ENCODE measurements around the gene IFT81. TPM values are rescaled to one million over a fixed set of nuclear protein-coding genes. Genes with fewer than 3 reads are reported as not detected.
"Not testable (repeated sequence)": the region's sequence is repeated elsewhere in the genome, so short reads cannot be mapped to it uniquely, and the experiment has no call there.

The IFT81 gene
- total RNA-seq, 1 donor = 18.5 TPM

DNA sequence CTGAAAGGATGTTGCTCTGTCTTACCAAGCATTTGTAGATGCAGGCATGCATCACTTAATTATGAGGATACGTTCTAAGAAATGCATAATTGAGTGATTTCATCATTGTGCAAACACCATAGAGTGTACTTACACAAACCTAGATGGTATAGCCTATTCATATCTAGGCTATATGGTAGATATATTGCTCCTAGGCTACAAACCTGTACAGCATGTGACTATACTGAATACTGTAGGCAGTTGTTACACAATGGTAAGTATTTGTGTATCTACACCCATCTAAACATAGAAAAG lies 75.9 kb downstream of the IFT81 start:
- TF ChIP-seq, protein P1, sequence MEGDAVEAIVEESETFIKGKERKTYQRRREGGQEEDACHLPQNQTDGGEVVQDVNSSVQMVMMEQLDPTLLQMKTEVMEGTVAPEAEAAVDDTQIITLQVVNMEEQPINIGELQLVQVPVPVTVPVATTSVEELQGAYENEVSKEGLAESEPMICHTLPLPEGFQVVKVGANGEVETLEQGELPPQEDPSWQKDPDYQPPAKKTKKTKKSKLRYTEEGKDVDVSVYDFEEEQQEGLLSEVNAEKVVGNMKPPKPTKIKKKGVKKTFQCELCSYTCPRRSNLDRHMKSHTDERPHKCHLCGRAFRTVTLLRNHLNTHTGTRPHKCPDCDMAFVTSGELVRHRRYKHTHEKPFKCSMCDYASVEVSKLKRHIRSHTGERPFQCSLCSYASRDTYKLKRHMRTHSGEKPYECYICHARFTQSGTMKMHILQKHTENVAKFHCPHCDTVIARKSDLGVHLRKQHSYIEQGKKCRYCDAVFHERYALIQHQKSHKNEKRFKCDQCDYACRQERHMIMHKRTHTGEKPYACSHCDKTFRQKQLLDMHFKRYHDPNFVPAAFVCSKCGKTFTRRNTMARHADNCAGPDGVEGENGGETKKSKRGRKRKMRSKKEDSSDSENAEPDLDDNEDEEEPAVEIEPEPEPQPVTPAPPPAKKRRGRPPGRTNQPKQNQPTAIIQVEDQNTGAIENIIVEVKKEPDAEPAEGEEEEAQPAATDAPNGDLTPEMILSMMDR (IDR thresholded peaks at IDR 0.05; ENCODE audit: extremely low read depth, low read depth, low read length) = no peak
- H3K4me2 ChIP-seq (ENCODE audit: insufficient read depth, low read length) = peak overlapping the region; percentile 45
- no peaks in the 10 kb centered on the region for H4K20me1 ChIP-seq (ENCODE audit: insufficient read depth, low read length)
- H3K36me3 ChIP-seq (ENCODE audit: insufficient read depth, low read length) = peaks cover 18% of the 10 kb centered on the region
- H3K9me3 ChIP-seq (ENCODE audit: low read depth, low read length) = no peaks in the 10 kb centered on the region
- H3K27me3 ChIP-seq (ENCODE audit: insufficient read depth, low read length) = no peaks in the 10 kb centered on the region
- DNase-seq (ENCODE audit: insufficient read length, low spot score, missing footprints) = no peak
- no peak overlapping the region for H3K4me3 ChIP-seq (ENCODE audit: insufficient read depth, low read length)
- no peak overlapping the region for H2AFZ ChIP-seq (ENCODE audit: low read length)
- H3K79me2 ChIP-seq (ENCODE audit: insufficient read depth, low read length) = no peaks in the 10 kb centered on the region
- H3K27ac ChIP-seq (ENCODE audit: low read depth, low read length) = peak overlapping the region; percentile 63
- peaks cover 21% of the 10 kb centered on the region for H3K4me1 ChIP-seq (ENCODE audit: insufficient read depth, low read length)

DNA sequence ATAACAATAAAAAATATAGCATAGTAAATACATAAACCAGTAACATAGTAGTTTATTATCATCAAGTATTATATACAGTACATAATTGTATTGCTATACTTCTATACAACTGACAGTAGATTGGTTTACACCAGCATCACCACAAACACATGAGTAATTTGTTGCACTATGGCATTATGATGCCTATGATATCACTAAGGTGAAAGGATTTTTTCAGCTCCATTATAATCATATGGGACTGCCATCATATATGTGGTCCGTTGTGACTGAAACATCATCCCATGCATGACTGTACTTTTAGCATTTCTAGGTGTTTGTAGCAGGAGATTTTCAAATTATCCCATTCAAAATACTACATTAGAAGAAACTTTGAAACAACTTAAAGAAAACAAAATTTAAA lies 77.8 kb downstream of the IFT81 start:
- Histone ChIP-seq H3K36me3 (ENCODE audit: insufficient read depth, low read length) (peaks cover 28% of the 10 kb centered on the region), H3K9me3 (ENCODE audit: low read depth, low read length) (no peaks in the 10 kb centered on the region), H3K79me2 (ENCODE audit: insufficient read depth, low read length) (no peaks in the 10 kb centered on the region), H3K27me3 (ENCODE audit: insufficient read depth, low read length) (no peaks in the 10 kb centered on the region), H3K4me2 (ENCODE audit: insufficient read depth, low read length) (no peak overlapping the region), H3K4me3 (ENCODE audit: insufficient read depth, low read length) (no peak overlapping the region), H3K4me1 (ENCODE audit: insufficient read depth, low read length) (peaks cover 21% of the 10 kb centered on the region), H2AFZ (ENCODE audit: low read length) (no peak overlapping the region), H3K27ac (ENCODE audit: low read depth, low read length) (no peak overlapping the region), H4K20me1 (ENCODE audit: insufficient read depth, low read length) (no peaks in the 10 kb centered on the region)
- TF ChIP-seq, protein P1 (IDR thresholded peaks at IDR 0.05; ENCODE audit: extremely low read depth, low read depth, low read length) = no peak
- no peak for DNase-seq (ENCODE audit: insufficient read length, low spot score, missing footprints)

DNA sequence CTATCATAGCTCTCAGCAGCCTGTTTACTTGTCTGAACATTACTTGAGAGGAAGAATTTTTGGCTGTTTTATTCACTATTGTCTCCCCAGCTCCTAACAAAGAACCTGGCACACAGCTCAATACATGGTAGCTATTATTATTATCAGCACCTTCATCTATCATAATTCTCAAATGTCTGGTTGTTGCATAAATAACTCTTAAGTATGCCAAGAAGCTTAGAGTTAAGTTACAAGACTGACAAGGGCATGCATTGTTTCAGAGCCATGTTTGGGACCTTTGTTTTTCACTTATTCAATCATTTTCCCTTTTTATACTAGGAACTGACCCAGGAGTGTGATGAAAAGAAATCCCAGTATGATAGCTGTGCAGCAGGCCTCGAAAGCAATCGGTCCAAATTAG lies 79.4 kb downstream of the IFT81 start:
- Histone ChIP-seq H3K27me3 (ENCODE audit: insufficient read depth, low read length) (no peaks in the 10 kb centered on the region), H2AFZ (ENCODE audit: low read length) (no peak overlapping the region), H4K20me1 (ENCODE audit: insufficient read depth, low read length) (no peaks in the 10 kb centered on the region), H3K4me3 (ENCODE audit: insufficient read depth, low read length) (no peak overlapping the region), H3K4me2 (ENCODE audit: insufficient read depth, low read length) (no peak overlapping the region), H3K79me2 (ENCODE audit: insufficient read depth, low read length) (no peaks in the 10 kb centered on the region), H3K9me3 (ENCODE audit: low read depth, low read length) (no peaks in the 10 kb centered on the region), H3K4me1 (ENCODE audit: insufficient read depth, low read length) (peaks cover 20% of the 10 kb centered on the region), H3K36me3 (ENCODE audit: insufficient read depth, low read length) (peaks cover 31% of the 10 kb centered on the region), H3K27ac (ENCODE audit: low read depth, low read length) (no peak overlapping the region)
- TF ChIP-seq, protein P1 (IDR thresholded peaks at IDR 0.05; ENCODE audit: extremely low read depth, low read depth, low read length) = no peak
- DNase-seq (ENCODE audit: insufficient read length, low spot score, missing footprints) = no peak

GRCh38 chr12:110205931-110206330 lies 81.8 kb downstream of the IFT81 start:
- Histone ChIP-seq H3K79me2 (ENCODE audit: insufficient read depth, low read length) (no peaks in the 10 kb centered on the region), H3K36me3 (ENCODE audit: insufficient read depth, low read length) (peaks cover 31% of the 10 kb centered on the region), H3K4me1 (ENCODE audit: insufficient read depth, low read length) (no peaks in the 10 kb centered on the region), H3K27ac (ENCODE audit: low read depth, low read length) (no peak overlapping the region), H4K20me1 (ENCODE audit: insufficient read depth, low read length) (no peaks in the 10 kb centered on the region), H3K9me3 (ENCODE audit: low read depth, low read length) (no peaks in the 10 kb centered on the region), H2AFZ (ENCODE audit: low read length) (no peak overlapping the region), H3K4me3 (ENCODE audit: insufficient read depth, low read length) (no peak overlapping the region), H3K4me2 (ENCODE audit: insufficient read depth, low read length) (no peak overlapping the region), H3K27me3 (ENCODE audit: insufficient read depth, low read length) (no peaks in the 10 kb centered on the region)
- DNase-seq (ENCODE audit: insufficient read length, low spot score, missing footprints) = no peak
- TF ChIP-seq, protein P1 (IDR thresholded peaks at IDR 0.05; ENCODE audit: extremely low read depth, low read depth, low read length) = no peak

DNA sequence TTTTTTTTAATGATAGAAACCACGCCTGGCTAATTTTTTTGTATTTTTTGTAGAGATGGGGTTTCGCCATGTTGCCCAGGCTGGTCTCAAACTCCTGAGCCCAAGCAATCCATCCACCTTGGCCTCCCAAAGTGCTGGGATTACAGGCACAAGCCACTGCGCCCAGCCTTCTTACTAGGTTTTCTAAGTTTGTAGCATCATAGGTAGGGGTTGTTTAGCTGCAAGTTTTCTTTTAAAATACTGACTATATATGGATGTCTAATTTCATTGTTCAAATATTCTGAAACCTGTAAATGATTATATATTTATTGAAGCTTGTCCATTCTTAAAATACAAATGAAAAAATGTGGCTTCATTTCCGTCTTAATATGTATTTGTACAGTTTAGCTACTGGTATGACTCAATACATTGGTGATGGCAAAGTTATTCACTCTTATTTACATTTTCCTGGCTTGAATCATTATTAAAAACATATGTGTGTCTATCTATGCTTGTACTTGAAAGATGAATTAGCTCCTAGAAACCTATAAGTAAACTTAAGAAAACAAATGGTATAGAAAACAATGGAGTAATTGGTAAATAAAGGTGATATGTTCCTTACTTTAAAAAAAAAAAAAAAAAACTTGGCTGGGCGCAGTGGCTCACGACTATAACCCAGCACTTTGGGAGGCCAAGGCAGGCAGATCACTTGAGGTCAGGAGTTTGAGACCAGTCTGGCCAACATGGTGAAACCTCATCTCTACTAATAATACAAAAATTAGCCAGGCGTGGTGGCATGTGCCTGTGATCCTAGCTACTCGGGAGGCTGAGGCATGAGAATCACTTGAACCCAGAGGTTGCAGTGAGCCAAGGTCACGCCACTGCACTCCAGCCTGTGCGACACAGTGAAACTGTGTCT lies 87.7 kb downstream of the IFT81 start:
- peak; percentile 1 for DNase-seq (ENCODE audit: insufficient read length, low spot score, missing footprints)
- H3K9me3 ChIP-seq (ENCODE audit: low read depth, low read length); H4K20me1 ChIP-seq (ENCODE audit: insufficient read depth, low read length); H3K27me3 ChIP-seq (ENCODE audit: insufficient read depth, low read length); H2AFZ ChIP-seq (ENCODE audit: low read length); H3K36me3 ChIP-seq (ENCODE audit: insufficient read depth, low read length); H3K4me2 ChIP-seq (ENCODE audit: insufficient read depth, low read length); H3K4me1 ChIP-seq (ENCODE audit: insufficient read depth, low read length); H3K79me2 ChIP-seq (ENCODE audit: insufficient read depth, low read length); H3K4me3 ChIP-seq (ENCODE audit: insufficient read depth, low read length): not testable (repeated sequence)
- H3K27ac ChIP-seq (ENCODE audit: low read depth, low read length) = peak overlapping the region; percentile 44
